MM.1S (cell line): Measurements from ENCODE around the gene CLTCL1.
"Not testable (repeated sequence)": the region's sequence is repeated elsewhere in the genome, so short reads cannot be mapped to it uniquely, and the experiment has no call there.

Source experiments
- DNase-seq: peaks from one replicate; pipeline ENCODE4 v3.0.0-alpha.2; 2015
- H2AFZ ChIP-seq: fragments of 300-600 bp; sonication (generic); 2 replicates; pipeline ENCODE4 v1.6.0; 2016; ENCODE audit warnings: antibody characterized with exemption, low read length
- H3F3A ChIP-seq: fragments of 300-600 bp; sonication (generic); 2 replicates; pipeline ENCODE4 v1.6.1; 2016; ENCODE audit warnings: mild to moderate bottlenecking, antibody characterized with exemption, low read length, moderate library complexity, mixed read lengths; ENCODE audit not compliant: insufficient read depth
- H3K27ac ChIP-seq: fragments of 300-600 bp; sonication (generic); 2 replicates; pipeline ENCODE4 v1.5.1; 2016; ENCODE audit warnings: mild to moderate bottlenecking, low read length
- H3K27me3 ChIP-seq: fragments of 300-600 bp; sonication (generic); replicated peaks from 2 replicates; pipeline ENCODE4 v1.6.0; 2016; ENCODE audit warnings: low read length; ENCODE audit not compliant: insufficient read depth
- H3K36me3 ChIP-seq: fragments of 300-600 bp; sonication (generic); replicated peaks from 2 replicates; pipeline ENCODE4 v1.6.1; 2016; ENCODE audit warnings: mild to moderate bottlenecking, low read length, mixed read lengths; ENCODE audit not compliant: insufficient read depth
- H3K4me1 ChIP-seq: fragments of 300-600 bp; sonication (generic); 2 replicates; pipeline ENCODE4 v1.6.1; 2016; ENCODE audit warnings: low read length, mixed read lengths
- H3K4me2 ChIP-seq: fragments of 300-600 bp; sonication (generic); 2 replicates; pipeline ENCODE4 v1.6.0; 2016; ENCODE audit warnings: low read depth, low read length
- H3K4me3 ChIP-seq: fragments of 300-600 bp; sonication (generic); 2 replicates; pipeline ENCODE4 v1.5.1; 2016; ENCODE audit warnings: low read length, mixed read lengths
- H3K79me2 ChIP-seq: fragments of 300-600 bp; sonication (generic); 2 replicates; pipeline ENCODE4 v1.6.1; 2016; ENCODE audit warnings: mixed run types, low read length, mixed read lengths
- H3K9ac ChIP-seq: fragments of 300-600 bp; sonication (generic); 2 replicates; pipeline ENCODE4 v1.6.1; 2016; ENCODE audit warnings: low read length, mixed read lengths
- H3K9me2 ChIP-seq: fragments of 300-600 bp; sonication (generic); replicated peaks from 2 replicates; pipeline ENCODE4 v1.6.1; 2016; ENCODE audit warnings: mild to moderate bottlenecking, low read length, mixed read lengths; ENCODE audit not compliant: insufficient read depth
- H3K9me3 ChIP-seq: fragments of 300-600 bp; sonication (generic); replicated peaks from 2 replicates; pipeline ENCODE4 v1.6.1; 2016; ENCODE audit warnings: mild to moderate bottlenecking, low read length, mixed read lengths; ENCODE audit not compliant: insufficient read depth
- H4K20me1 ChIP-seq: fragments of 300-600 bp; sonication (generic); 2 replicates; pipeline ENCODE4 v1.6.1; 2016; ENCODE audit warnings: mild to moderate bottlenecking, low read length, moderate library complexity, mixed read lengths; ENCODE audit not compliant: insufficient read depth
- CTCF ChIP-seq: fragments of 300-600 bp; sonication (generic); IDR thresholded peaks from 2 replicates; pipeline ENCODE4 v1.5.1; 2016; ENCODE audit warnings: antibody characterized with exemption, low read length, mixed read lengths
- EZH2 ChIP-seq: fragments of 300-600 bp; sonication (generic); optimal IDR thresholded peaks from 2 replicates; pipeline ENCODE3; 2017; ENCODE audit warnings: low read depth, mild to moderate bottlenecking, antibody characterized with exemption, low read length, mixed read lengths
- EZH2phosphoT487 ChIP-seq: fragments of 300-600 bp; sonication (generic); IDR thresholded peaks from 2 replicates; pipeline ENCODE4 v1.6.1; 2018; ENCODE audit warnings: antibody characterized with exemption, low read length

Gene CLTCL1

GRCh38 chr22:19260194-19260593, 31.3 kb downstream of the CLTCL1 start:
- Histone ChIP-seq H4K20me1 (no peaks in the 10 kb centered on the region), H3K27me3 (no peaks in the 10 kb centered on the region), H2AFZ (no peak overlapping the region), H3K79me2 (no peaks in the 10 kb centered on the region), H3K4me2 (no peak overlapping the region), H3K4me1 (no peaks in the 10 kb centered on the region), H3F3A (no peaks in the 10 kb centered on the region), H3K9ac (no peak overlapping the region), H3K4me3 (no peak overlapping the region), H3K36me3 (no peaks in the 10 kb centered on the region), H3K9me3 (no peaks in the 10 kb centered on the region), H3K27ac (no peak overlapping the region), H3K9me2 (no peaks in the 10 kb centered on the region)
- TF ChIP-seq CTCF = no peak
- no peak for TF ChIP-seq EZH2phosphoT487
- TF ChIP-seq EZH2 = no peak
- no peak for DNase-seq

GRCh38 chr22:19258968-19259288, 32.6 kb downstream of the CLTCL1 start:
- H3K9me2 ChIP-seq, H3K4me1 ChIP-seq: not testable (repeated sequence)

GRCh38 chr22:19258371-19258770, 33.1 kb downstream of the CLTCL1 start:
- Histone ChIP-seq H3K9me3 (no peaks in the 10 kb centered on the region), H3K4me3 (no peak overlapping the region), H3K4me1 (no peaks in the 10 kb centered on the region), H3K27me3 (no peaks in the 10 kb centered on the region), H3K9me2 (no peaks in the 10 kb centered on the region), H3K4me2 (no peak overlapping the region), H3K27ac (no peak overlapping the region), H3F3A (no peaks in the 10 kb centered on the region), H4K20me1 (no peaks in the 10 kb centered on the region), H3K9ac (no peak overlapping the region), H3K79me2 (no peaks in the 10 kb centered on the region), H2AFZ (no peak overlapping the region), H3K36me3 (no peaks in the 10 kb centered on the region)
- TF ChIP-seq EZH2phosphoT487 = no peak
- no peak for TF ChIP-seq CTCF
- no peak for TF ChIP-seq EZH2
- DNase-seq = no peak

More at GRCh38 chr22:19258968-19259288, 32.6 kb downstream of the CLTCL1 start:
- not testable (repeated sequence) for H4K20me1 ChIP-seq, H3K27me3 ChIP-seq, H3K4me3 ChIP-seq, H3K9me3 ChIP-seq, H3F3A ChIP-seq, H3K9ac ChIP-seq, H3K27ac ChIP-seq, DNase-seq, H3K36me3 ChIP-seq, H3K4me2 ChIP-seq, H3K79me2 ChIP-seq, H2AFZ ChIP-seq

- not testable (repeated sequence) for H3K36me3 ChIP-seq, H3K9me2 ChIP-seq, H3F3A ChIP-seq, H3K4me1 ChIP-seq, H3K27me3 ChIP-seq, H3K9ac ChIP-seq, H3K4me3 ChIP-seq, H2AFZ ChIP-seq, H4K20me1 ChIP-seq, H3K4me2 ChIP-seq, H3K9me3 ChIP-seq, H3K27ac ChIP-seq, H3K79me2 ChIP-seq, DNase-seq
Measured at GRCh38 chr22:19256362-19256761, 35.2 kb downstream of the CLTCL1 start.
